ENCODE measurements around the gene OPA3. TPM values are rescaled to one million over a fixed set of nuclear protein-coding genes. Genes with fewer than 3 reads are reported as not detected.

OPA3 gene
- polyA plus RNA-seq, 3 donors = 4.4 to 6.9 (median 5.6) TPM

Other genes starting within 250 kb of the OPA3 start
- not detected for gene KLC3, start 244.1 kb downstream of the OPA3 start, polyA plus RNA-seq
- gene ERCC2, start 214.2 kb downstream of the OPA3 start, polyA plus RNA-seq = 10 to 100 TPM in 1 of 3 donors, 1 to 10 TPM in 2; 4.0 to 20.0 (median 4.4) TPM
- gene PPP1R13L, start 179.7 kb downstream of the OPA3 start, polyA plus RNA-seq = 1 to 10 TPM in 1 of 3 donors, under 1 TPM in 2; 0.18 to 1.8 (median 0.45) TPM
- gene POLR1G, start 178.2 kb downstream of the OPA3 start, polyA plus RNA-seq = 1 to 10 TPM in 2 of 3 donors, under 1 TPM in 1; 0.81 to 1.5 (median 1.1) TPM
- 10 to 100 TPM; 62.2 to 78.2 (median 74.6) TPM for gene ERCC1, start 160.9 kb downstream of the OPA3 start, polyA plus RNA-seq
- 100 to 1,000 TPM in 1 of 3 donors, 10 to 100 TPM in 2; 27.3 to 840 (median 28.2) TPM for gene FOSB, start 116.8 kb downstream of the OPA3 start, polyA plus RNA-seq
- 1 to 10 TPM; 1.5 to 2.7 (median 2.3) TPM for gene RTN2, start 87.8 kb downstream of the OPA3 start, polyA plus RNA-seq
- 1 to 10 TPM; 1.3 to 4.3 (median 2.7) TPM for gene PPM1N, start 86.4 kb downstream of the OPA3 start, polyA plus RNA-seq
- gene VASP, start 77.3 kb downstream of the OPA3 start, polyA plus RNA-seq = 100 to 1,000 TPM; 132 to 154 (median 144) TPM
- gene GPR4, start 17.4 kb upstream of the OPA3 start, polyA plus RNA-seq = not detected
- 10 to 100 TPM; 10.3 to 50.8 (median 11.9) TPM for gene EML2, start 54.6 kb upstream of the OPA3 start, polyA plus RNA-seq
- gene GIPR, start 83.4 kb upstream of the OPA3 start, polyA plus RNA-seq = not detected
- 100 to 1,000 TPM; 251 to 516 (median 491) TPM for gene SNRPD2, start 107.2 kb upstream of the OPA3 start, polyA plus RNA-seq
- 1 to 10 TPM in 1 of 3 donors, under 1 TPM in 2; 0.46 to 3.0 (median 0.90) TPM for gene QPCTL, start 107.9 kb upstream of the OPA3 start, polyA plus RNA-seq
- 1 to 10 TPM; 3.8 to 6.8 (median 5.5) TPM for gene FBXO46, start 146.1 kb upstream of the OPA3 start, polyA plus RNA-seq
- gene MEIOSIN, start 148.6 kb upstream of the OPA3 start, polyA plus RNA-seq = not detected
- under 1 TPM in 1 of 3 donors, not detected in 2; 0.04 TPM for gene SIX5, start 184.4 kb upstream of the OPA3 start, polyA plus RNA-seq
- gene DMPK, start 197.7 kb upstream of the OPA3 start, polyA plus RNA-seq = 1 to 10 TPM in 1 of 3 donors, under 1 TPM in 1, not detected in 1; 0.17 to 3.8 TPM
- gene DMWD, start 208.0 kb upstream of the OPA3 start, polyA plus RNA-seq = 1 to 10 TPM; 1.5 to 3.4 (median 2.4) TPM
- gene RSPH6A, start 230.5 kb upstream of the OPA3 start, polyA plus RNA-seq = not detected

Measured in CD14-positive monocyte (primary cell).